ENCODE results near the gene CHAD.

Gene CHAD, protein sequence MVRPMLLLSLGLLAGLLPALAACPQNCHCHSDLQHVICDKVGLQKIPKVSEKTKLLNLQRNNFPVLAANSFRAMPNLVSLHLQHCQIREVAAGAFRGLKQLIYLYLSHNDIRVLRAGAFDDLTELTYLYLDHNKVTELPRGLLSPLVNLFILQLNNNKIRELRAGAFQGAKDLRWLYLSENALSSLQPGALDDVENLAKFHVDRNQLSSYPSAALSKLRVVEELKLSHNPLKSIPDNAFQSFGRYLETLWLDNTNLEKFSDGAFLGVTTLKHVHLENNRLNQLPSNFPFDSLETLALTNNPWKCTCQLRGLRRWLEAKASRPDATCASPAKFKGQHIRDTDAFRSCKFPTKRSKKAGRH

DNA sequence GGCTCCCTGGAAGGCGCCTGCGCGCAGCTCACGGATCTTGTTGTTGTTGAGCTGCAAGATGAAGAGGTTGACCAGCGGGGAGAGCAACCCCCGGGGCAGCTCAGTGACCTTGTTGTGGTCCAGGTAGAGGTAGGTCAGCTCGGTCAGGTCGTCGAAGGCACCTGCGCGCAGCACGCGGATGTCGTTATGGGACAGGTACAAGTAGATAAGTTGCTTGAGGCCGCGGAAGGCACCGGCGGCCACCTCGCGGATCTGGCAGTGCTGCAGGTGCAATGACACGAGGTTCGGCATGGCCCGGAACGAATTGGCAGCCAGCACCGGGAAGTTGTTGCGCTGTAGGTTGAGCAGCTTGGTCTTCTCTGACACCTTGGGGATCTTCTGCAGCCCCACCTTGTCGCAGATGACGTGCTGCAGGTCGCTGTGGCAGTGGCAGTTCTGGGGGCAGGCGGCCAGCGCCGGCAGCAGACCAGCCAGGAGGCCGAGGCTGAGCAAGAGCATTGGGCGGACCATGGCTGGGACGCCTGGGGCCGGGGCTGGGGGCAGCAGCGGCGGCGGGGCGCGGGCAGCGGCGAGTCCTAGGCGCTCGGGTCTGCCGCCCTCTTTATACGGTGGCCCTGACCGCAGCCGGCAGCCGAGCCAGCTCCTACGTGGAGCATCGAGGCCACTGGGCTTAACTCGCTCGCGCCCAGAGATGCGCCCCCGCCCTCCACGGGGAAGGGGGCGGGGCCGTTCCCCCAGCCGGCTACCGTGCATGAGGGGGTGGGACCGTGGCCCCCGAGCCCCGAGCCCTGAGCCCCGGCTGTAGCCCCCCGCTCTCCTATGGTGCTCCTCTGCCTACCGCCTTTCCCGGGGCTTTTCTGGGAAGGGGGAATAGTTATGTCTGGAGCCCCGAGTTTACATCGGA, at the start of gene CHAD:
Gene CHAD, minus strand, starts transcription at position 577 of the 904 bp plus-strand sequence. Its CDS starts 67 bp downstream, at position 510.
- Histone ChIP-seq H3K27ac (ENCODE audit: low read depth, low read length) (no peak within 1 kb of the TSS), H3K36me3 (ENCODE audit: control insufficient read depth, insufficient read depth, low read length) (no peaks in the 10 kb centered on the region), H3K9ac (ENCODE audit: low read depth, low read length) (no peak within 1 kb of the TSS), H3K4me3 (ENCODE audit: low read depth, low read length) (peak within 1 kb of the TSS; percentile 55; the same call in 1 of the 2 replicates), H3K27me3 (ENCODE audit: control insufficient read depth, insufficient read depth, low read length) (peaks cover 23% of the 10 kb centered on the region), H3K4me1 (ENCODE audit: control insufficient read depth, insufficient read depth, low read length) (peaks cover 11% of the 10 kb centered on the region; the same call in 1 of the 2 replicates), H3K9me3 (ENCODE audit: control insufficient read depth, insufficient read depth, low read length) (no peaks in the 10 kb centered on the region)

- H3K27ac ChIP-seq (ENCODE audit: low read depth, low read length) = no peak overlapping the region
- H3K9me3 ChIP-seq (ENCODE audit: control insufficient read depth, insufficient read depth, low read length) = no peaks in the 10 kb centered on the region
- no peaks in the 10 kb centered on the region for H3K4me1 ChIP-seq (ENCODE audit: control insufficient read depth, insufficient read depth, low read length)
- no peaks in the 10 kb centered on the region for H3K36me3 ChIP-seq (ENCODE audit: control insufficient read depth, insufficient read depth, low read length)
- no peaks in the 10 kb centered on the region; the same call in 1 of the 2 replicates for H3K27me3 ChIP-seq (ENCODE audit: control insufficient read depth, insufficient read depth, low read length)
- no peak overlapping the region for H3K9ac ChIP-seq (ENCODE audit: low read depth, low read length)
- no peak overlapping the region for H3K4me3 ChIP-seq (ENCODE audit: low read depth, low read length)
Measured at GRCh38 chr17:50517504-50518383, 49.1 kb upstream of the CHAD start.

DNA sequence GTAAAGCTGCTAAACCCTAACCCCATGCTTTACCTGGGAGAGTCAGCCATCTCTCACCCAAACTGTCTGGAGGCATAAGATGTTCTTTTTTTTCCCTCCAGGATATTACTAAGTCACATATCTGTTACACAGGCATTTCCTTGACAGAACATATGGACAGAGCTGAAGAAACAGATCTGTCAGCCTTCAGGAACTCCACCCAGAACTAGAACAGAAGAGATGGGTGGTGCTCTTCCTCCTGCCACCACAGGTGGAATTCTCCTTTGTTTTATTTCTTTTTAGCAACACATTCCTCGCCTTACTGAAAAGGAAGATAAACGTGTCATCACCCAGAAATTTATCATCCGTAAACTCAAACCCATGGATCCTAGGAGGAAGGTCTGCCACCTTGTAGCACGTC, 48.3 kb upstream of the CHAD start:
- Histone ChIP-seq H3K4me3 (ENCODE audit: low read depth, low read length) (no peak overlapping the region), H3K4me1 (ENCODE audit: control insufficient read depth, insufficient read depth, low read length) (no peaks in the 10 kb centered on the region), H3K36me3 (ENCODE audit: control insufficient read depth, insufficient read depth, low read length) (no peaks in the 10 kb centered on the region), H3K9me3 (ENCODE audit: control insufficient read depth, insufficient read depth, low read length) (no peaks in the 10 kb centered on the region), H3K9ac (ENCODE audit: low read depth, low read length) (no peak overlapping the region), H3K27ac (ENCODE audit: low read depth, low read length) (no peak overlapping the region), H3K27me3 (ENCODE audit: control insufficient read depth, insufficient read depth, low read length) (no peaks in the 10 kb centered on the region; the same call in 1 of the 2 replicates)

DNA sequence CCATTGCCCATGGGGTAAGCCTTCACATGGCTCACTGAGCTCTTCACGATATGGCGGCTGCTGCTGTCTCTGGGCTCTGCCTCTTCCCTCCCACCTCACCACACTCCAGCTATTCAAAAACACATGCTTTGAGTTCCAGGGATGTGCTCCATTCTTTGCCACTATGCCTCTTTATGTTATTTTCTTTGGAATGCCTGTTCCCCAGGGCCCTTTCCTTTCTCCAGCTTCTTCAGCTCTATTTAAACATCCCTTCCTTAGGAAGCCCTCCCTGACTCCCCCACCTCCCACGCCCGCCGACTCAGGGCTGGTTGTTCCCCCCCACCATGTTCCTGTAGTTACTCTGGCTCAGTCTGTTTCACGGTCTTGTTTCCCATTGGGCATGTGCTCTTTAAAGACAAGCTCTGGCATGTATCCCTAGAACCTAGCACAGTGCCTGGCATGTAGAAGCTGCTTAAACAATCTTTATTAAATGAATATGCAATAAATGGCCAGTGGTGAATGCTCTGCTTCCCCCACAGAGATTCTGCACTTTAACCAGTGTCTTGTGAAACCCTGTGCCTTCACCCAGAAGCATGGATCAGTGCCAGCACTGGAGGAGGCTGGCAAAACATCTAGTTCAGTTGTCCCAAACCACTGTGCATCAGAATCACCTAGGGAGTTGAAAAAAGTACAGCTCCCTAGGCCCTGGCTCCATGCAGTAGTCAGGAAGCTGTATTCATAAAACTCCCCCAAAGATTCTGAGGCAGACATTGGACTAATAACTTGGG, 46.4 kb upstream of the CHAD start:
- Histone ChIP-seq H3K9me3 (ENCODE audit: control insufficient read depth, insufficient read depth, low read length) (no peaks in the 10 kb centered on the region), H3K27me3 (ENCODE audit: control insufficient read depth, insufficient read depth, low read length) (no peaks in the 10 kb centered on the region; the same call in 1 of the 2 replicates), H3K9ac (ENCODE audit: low read depth, low read length) (no peak overlapping the region), H3K4me1 (ENCODE audit: control insufficient read depth, insufficient read depth, low read length) (no peaks in the 10 kb centered on the region), H3K4me3 (ENCODE audit: low read depth, low read length) (no peak overlapping the region), H3K36me3 (ENCODE audit: control insufficient read depth, insufficient read depth, low read length) (no peaks in the 10 kb centered on the region), H3K27ac (ENCODE audit: low read depth, low read length) (no peak overlapping the region)

- Histone ChIP-seq H3K4me3 (ENCODE audit: low read depth, low read length) (no peak overlapping the region), H3K36me3 (ENCODE audit: control insufficient read depth, insufficient read depth, low read length) (no peaks in the 10 kb centered on the region), H3K27ac (ENCODE audit: low read depth, low read length) (no peak overlapping the region), H3K9me3 (ENCODE audit: control insufficient read depth, insufficient read depth, low read length) (no peaks in the 10 kb centered on the region), H3K9ac (ENCODE audit: low read depth, low read length) (no peak overlapping the region), H3K27me3 (ENCODE audit: control insufficient read depth, insufficient read depth, low read length) (no peaks in the 10 kb centered on the region; the same call in 1 of the 2 replicates), H3K4me1 (ENCODE audit: control insufficient read depth, insufficient read depth, low read length) (no peaks in the 10 kb centered on the region)
Measured at GRCh38 chr17:50514388-50514787, 45.7 kb upstream of the CHAD start.

DNA sequence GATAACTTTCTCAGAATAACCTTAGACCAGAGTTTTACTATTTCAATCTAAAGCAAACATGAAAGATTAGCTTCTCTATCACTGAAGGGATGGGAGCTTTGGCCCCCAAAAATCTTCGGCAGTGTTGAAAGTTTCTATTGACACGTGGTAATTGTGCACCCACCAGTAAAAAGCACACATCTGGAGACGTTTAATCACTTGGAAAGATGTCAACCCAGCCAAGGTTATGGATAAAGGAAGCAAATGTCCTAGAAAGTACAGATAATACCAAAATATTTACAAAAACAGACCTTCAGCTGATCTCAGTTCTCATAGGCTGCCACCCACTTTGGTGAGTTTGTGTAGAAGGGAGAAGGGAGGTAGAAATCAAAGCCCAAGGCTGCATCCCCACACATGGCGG, 44.8 kb upstream of the CHAD start:
- Histone ChIP-seq H3K36me3 (ENCODE audit: control insufficient read depth, insufficient read depth, low read length) (no peaks in the 10 kb centered on the region), H3K9ac (ENCODE audit: low read depth, low read length) (no peak overlapping the region), H3K27ac (ENCODE audit: low read depth, low read length) (no peak overlapping the region), H3K27me3 (ENCODE audit: control insufficient read depth, insufficient read depth, low read length) (no peaks in the 10 kb centered on the region; the same call in 1 of the 2 replicates), H3K4me1 (ENCODE audit: control insufficient read depth, insufficient read depth, low read length) (peaks cover 4% of the 10 kb centered on the region; the same call in 1 of the 2 replicates), H3K9me3 (ENCODE audit: control insufficient read depth, insufficient read depth, low read length) (no peaks in the 10 kb centered on the region), H3K4me3 (ENCODE audit: low read depth, low read length) (no peak overlapping the region)

GRCh38 chr17:50511058-50511457, 42.4 kb upstream of the CHAD start:
- Histone ChIP-seq H3K36me3 (ENCODE audit: control insufficient read depth, insufficient read depth, low read length) (no peaks in the 10 kb centered on the region), H3K9me3 (ENCODE audit: control insufficient read depth, insufficient read depth, low read length) (no peaks in the 10 kb centered on the region), H3K9ac (ENCODE audit: low read depth, low read length) (no peak overlapping the region), H3K27ac (ENCODE audit: low read depth, low read length) (no peak overlapping the region), H3K4me3 (ENCODE audit: low read depth, low read length) (no peak overlapping the region), H3K4me1 (ENCODE audit: control insufficient read depth, insufficient read depth, low read length) (peaks cover 8% of the 10 kb centered on the region; the same call in 1 of the 2 replicates), H3K27me3 (ENCODE audit: control insufficient read depth, insufficient read depth, low read length) (no peaks in the 10 kb centered on the region)

- Histone ChIP-seq H3K4me1 (ENCODE audit: control insufficient read depth, insufficient read depth, low read length) (peaks cover 10% of the 10 kb centered on the region; the same call in 1 of the 2 replicates), H3K9ac (ENCODE audit: low read depth, low read length) (peak overlapping the region; percentile 2; the same call in 1 of the 2 replicates), H3K27ac (ENCODE audit: low read depth, low read length) (no peak overlapping the region), H3K9me3 (ENCODE audit: control insufficient read depth, insufficient read depth, low read length) (no peaks in the 10 kb centered on the region), H3K36me3 (ENCODE audit: control insufficient read depth, insufficient read depth, low read length) (no peaks in the 10 kb centered on the region), H3K27me3 (ENCODE audit: control insufficient read depth, insufficient read depth, low read length) (no peaks in the 10 kb centered on the region), H3K4me3 (ENCODE audit: low read depth, low read length) (peak overlapping the region; percentile 80)
Measured at GRCh38 chr17:50508573-50509460, 40.1 kb upstream of the CHAD start.

DNA sequence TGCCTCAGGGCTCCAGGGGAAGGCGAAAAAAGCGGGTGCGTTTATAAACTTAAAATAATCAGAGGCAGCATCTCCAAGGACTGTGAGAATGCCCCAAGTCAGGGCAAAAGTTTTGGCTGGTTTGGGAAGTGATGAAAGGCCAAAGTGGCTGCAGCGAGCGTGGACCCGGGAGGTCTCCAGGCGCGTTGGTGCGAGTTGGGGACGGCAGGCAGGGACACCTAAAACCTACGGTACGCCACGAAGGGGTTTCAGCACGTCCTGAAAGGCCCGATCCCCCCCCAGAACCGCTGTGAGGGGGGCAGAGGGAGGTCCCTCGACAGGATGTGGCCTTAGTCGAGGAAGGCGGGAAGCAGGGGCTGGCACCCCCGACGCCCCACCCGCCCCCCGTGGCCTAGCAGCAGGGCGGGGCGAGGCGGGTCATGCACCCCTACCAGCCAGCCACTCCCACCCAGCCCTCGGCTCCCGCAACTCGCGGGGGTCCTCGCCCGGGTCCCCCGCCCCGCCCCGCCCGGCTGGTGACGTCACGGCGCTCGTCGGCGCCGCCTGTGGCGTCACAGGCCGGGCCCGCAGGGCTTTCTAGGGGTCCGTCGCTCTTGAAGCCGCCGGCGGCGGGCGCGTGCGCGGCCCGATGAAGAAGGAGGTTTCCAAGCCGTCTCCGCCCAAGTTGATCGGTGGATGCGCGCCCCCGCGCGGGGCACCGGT, 39.3 kb upstream of the CHAD start, which contains the start of gene MYCBPAP:
Gene MYCBPAP, plus strand, starts transcription at position 569 of the 702 bp plus-strand sequence. CDS start 236 bp downstream, outside the sequence.
- peaks cover 15% of the 10 kb centered on the region for H3K4me1 ChIP-seq (ENCODE audit: control insufficient read depth, insufficient read depth, low read length)
- peak within 1 kb of the TSS; percentile 15; the same call in 1 of the 2 replicates for H3K9ac ChIP-seq (ENCODE audit: low read depth, low read length)
- H3K9me3 ChIP-seq (ENCODE audit: control insufficient read depth, insufficient read depth, low read length) = no peaks in the 10 kb centered on the region
- peak within 1 kb of the TSS; percentile 80 for H3K4me3 ChIP-seq (ENCODE audit: low read depth, low read length)
- no peaks in the 10 kb centered on the region for H3K36me3 ChIP-seq (ENCODE audit: control insufficient read depth, insufficient read depth, low read length)
- H3K27me3 ChIP-seq (ENCODE audit: control insufficient read depth, insufficient read depth, low read length) = no peaks in the 10 kb centered on the region
- no peak within 1 kb of the TSS for H3K27ac ChIP-seq (ENCODE audit: low read depth, low read length)
